HG03196 (cell line): ENCODE data around the gene ACTG2.
"Not testable (repeated sequence)": the region's sequence is repeated elsewhere in the genome, so short reads cannot be mapped to it uniquely, and the experiment has no call there.

Experiments used
- ATAC-seq: cut with Tn5 transposase; IDR thresholded peaks from one replicate; pipeline ENCODE4 v1.9.1; 2021; ENCODE audit not compliant: unreplicated experiment

Gene ACTG2

GRCh38 chr2:73892631-73893329, at the start of gene ACTG2:
ACTG2 (plus strand) TSS chr2:73893008; CDS start chr2:73901312, 8,304 bp downstream.
- ATAC-seq, result no peak

GRCh38 chr2:73844087-73844486, 48.7 kb upstream of the ACTG2 start:
- ATAC-seq, result no peak

GRCh38 chr2:73850009-73850408, 42.8 kb upstream of the ACTG2 start:
- no peak for ATAC-seq

- no peak for ATAC-seq
Measured at GRCh38 chr2:73851274-73851673, 41.5 kb upstream of the ACTG2 start.

GRCh38 chr2:73852020-73852419, 40.8 kb upstream of the ACTG2 start:
- ATAC-seq, result no peak

DNA sequence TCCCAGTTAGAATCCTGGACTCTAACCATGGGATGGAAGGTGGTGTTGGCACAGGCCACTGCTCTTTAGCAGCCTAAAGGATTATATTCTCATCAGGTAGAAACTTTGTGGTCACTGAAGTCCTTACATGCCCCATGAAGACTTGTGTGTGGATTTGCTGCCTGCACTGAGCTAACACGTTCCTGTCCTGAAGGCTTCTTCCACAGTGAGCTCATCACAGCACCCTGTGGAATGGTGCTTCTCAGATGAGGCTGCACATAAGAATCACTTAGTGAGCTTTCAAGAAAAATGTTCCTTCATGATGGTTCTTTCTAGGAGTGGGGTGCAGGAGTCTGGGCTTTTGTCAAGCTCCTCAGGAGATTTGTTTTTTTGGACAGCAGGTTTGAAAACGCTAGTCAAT, 37.3 kb upstream of the ACTG2 start:
- ATAC-seq, result no peak

- ATAC-seq, result no peak
Measured at GRCh38 chr2:73856214-73856613, 36.6 kb upstream of the ACTG2 start.

DNA sequence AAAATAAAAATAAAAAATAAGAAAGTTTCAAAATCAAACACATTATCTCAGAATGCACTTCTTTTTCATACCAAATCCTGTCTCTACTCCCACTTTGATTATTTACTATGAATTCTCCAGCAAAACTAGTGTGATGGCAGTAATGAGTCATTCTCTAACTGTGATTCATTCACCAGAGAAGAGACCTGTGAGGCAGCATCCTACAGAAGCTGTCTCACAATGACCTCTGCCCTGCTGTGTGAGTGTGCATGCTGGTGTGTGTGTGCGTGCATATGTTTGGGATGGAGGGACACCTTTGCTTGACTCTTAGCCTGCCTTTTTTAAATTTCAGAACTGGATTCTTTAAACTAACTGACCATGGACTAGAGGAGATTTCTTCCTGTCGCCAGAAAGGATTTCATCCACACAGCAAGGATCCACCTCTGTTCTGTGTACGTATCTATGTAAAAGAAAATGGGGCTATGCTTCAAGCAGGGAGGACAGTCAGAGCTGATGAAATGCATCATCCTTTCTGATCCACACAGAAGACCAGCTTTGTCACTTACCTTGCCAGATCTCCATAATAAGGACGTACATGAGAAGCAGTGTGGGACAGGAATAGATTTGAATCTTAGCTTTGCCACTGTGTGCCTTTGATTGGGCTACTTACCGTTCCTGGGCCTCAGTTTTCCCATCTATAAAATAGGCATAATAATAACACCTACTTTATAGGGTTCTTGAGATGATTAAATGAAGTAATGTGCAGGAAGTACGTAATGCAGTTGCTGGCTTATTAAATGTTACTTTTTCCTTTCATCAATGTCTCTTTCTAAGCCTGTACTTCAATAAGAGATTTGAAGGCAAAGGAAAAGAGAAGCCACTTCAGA, 32.9 kb upstream of the ACTG2 start:
- ATAC-seq, result no peak

- ATAC-seq, result no peak
Measured at GRCh38 chr2:73862987-73863386, 29.8 kb upstream of the ACTG2 start.

- ATAC-seq, result no peak
Measured at GRCh38 chr2:73868204-73868978, 24.4 kb upstream of the ACTG2 start.

DNA sequence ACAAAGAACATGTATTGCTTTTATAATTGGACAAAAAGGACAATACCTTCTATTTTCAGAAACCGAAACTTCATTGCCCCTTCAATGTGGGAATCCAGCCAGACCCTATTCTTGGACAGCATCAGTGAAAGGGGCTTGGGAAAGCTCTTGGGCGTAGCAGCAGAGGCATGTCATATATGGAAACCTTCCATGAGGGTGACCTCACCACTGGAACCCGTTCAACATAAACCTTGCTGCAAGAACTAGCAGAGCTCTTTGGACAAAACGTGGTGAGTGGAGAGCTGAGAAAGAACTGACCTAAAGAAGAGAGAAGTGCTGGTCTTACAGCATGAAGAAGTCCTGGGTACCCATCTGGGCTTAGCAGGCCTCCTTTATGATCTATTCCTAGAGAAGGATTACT, 22.7 kb upstream of the ACTG2 start:
- no peak for ATAC-seq

GRCh38 chr2:73877071-73877802, 15.6 kb upstream of the ACTG2 start:
- no peak for ATAC-seq

- ATAC-seq, result not testable (repeated sequence)
Measured at GRCh38 chr2:73877984-73878383, 14.8 kb upstream of the ACTG2 start.

- ATAC-seq, result no peak
Measured at GRCh38 chr2:73885406-73885805, 7.4 kb upstream of the ACTG2 start.

GRCh38 chr2:73886357-73886756, 6.5 kb upstream of the ACTG2 start:
- ATAC-seq, result no peak

DNA sequence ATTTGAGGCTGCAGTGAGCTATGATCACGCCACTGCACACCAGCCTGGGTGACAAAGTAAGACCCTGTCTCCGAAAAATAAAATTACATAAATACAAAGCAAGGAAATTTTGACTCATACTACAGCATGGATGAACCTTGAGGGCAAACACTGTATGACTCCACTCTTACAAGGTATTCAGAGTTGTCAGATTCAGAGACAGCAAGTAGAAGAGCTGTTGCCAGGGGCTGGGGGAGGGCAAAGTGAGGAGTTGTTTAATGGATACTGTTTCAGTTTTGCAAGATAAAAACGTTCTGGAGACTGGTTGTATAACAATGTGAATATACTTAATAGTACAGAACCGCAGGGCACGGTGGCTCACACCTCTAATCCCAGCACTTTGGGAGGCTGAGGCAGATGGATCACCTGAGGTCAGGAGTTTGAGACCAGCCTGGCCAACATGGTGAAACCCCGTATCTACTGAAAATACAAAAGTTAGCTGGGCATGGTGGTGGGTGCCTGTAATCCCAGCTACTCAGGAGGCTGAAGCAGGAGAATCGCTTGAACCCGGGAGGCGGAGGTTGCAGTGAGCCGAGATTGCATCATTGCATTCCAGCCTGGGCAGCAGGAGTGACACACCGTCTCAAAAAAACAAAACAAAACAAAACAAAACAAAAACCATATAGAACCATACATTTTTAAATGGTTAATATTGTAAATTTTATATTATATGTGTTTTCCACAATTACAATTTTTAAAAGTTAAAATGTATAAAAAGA, 5.0 kb upstream of the ACTG2 start:
- not testable (repeated sequence) for ATAC-seq

- ATAC-seq, result no peak
Measured at GRCh38 chr2:73888388-73888787, 4.4 kb upstream of the ACTG2 start.

- ATAC-seq, result no peak
Measured at GRCh38 chr2:73889206-73889605, 3.6 kb upstream of the ACTG2 start.

GRCh38 chr2:73890301-73891092, 2.3 kb upstream of the ACTG2 start:
- ATAC-seq, result no peak
